ENCODE results near the gene KAT2B. TPM values are rescaled to one million over a fixed set of nuclear protein-coding genes. Genes with fewer than 3 reads are reported as not detected.

Gene KAT2B
- total and polyA plus RNA-seq, 11 donors, result 19.4 to 82.8 (median 66.0) TPM

- no peaks in the 10 kb centered on the region for H3K9me3 ChIP-seq
- TF ChIP-seq POLR2A (IDR thresholded peaks at IDR 0.05) (no peak), CTCF (IDR thresholded peaks at IDR 0.05) (peak in 1 of 12 donors; percentile 26)
- intact Hi-C loops (cut with DNase I), result loop anchor here in 5 of 10 donors (5.0 to 10.0 kb wide), 5 partner anchors 45 to 153 kb away; partner anchors contain the start of genes RAB5A (in 2 of the 5) and SGO1 (in 1 of the 5)
- 80 to 98% (median 86%) methylated on average over 1 of the region's 1 CpG for WGBS, 4 donors
- DNase-seq (no peak), ATAC-seq (no peak)
- H3K36me3 ChIP-seq, result no peaks in the 10 kb centered on the region
- no peak overlapping the region for H3K4me3 ChIP-seq
- H3K27ac ChIP-seq, result peak overlapping the region in 2 of 12 donors; percentile 97
- no peaks in the 10 kb centered on the region for H3K27me3 ChIP-seq
- H3K4me1 ChIP-seq, result peaks cover 0 to 26% (median 17%) of the 10 kb centered on the region in 12 donors
Observed at GRCh38 chr3:20037255-20037996, 2.8 kb upstream of the KAT2B start.

GRCh38 chr3:20038699-20039465, 1.4 kb upstream of the KAT2B start:
- TF ChIP-seq POLR2A (IDR thresholded peaks at IDR 0.05) (no peak), CTCF (IDR thresholded peaks at IDR 0.05) (no peak)

GRCh38 chr3:20039466-20039764, 831 bp upstream of the KAT2B start:
- 0 to 1% (median 1%) methylated on average over 4 of the region's 4 CpGs for WGBS, 4 donors

More at GRCh38 chr3:20038699-20039465, 1.4 kb upstream of the KAT2B start:
- Histone ChIP-seq H3K4me3 (peak overlapping the region; percentile 59 to 95 (median 85)), H3K27ac (peak overlapping the region; percentile 93 to 99 (median 98)), H3K9me3 (no peaks in the 10 kb centered on the region), H3K27me3 (no peaks in the 10 kb centered on the region), H3K36me3 (no peaks in the 10 kb centered on the region), H3K4me1 (peaks cover 4 to 41% (median 31%) of the 10 kb centered on the region in 12 donors)
- DNase-seq (no peak), ATAC-seq (no peak)
- intact Hi-C loops (cut with DNase I), result loop anchor here in 6 of 10 donors (2.0 to 10.0 kb wide), 6 partner anchors 43 to 154 kb away; partner anchors contain the start of genes RAB5A (in 4 of the 6) and SGO1 (in 1 of the 6)
- 17 to 29% (median 21%) methylated on average over 16 of the region's 16 CpGs for WGBS, 4 donors

More at GRCh38 chr3:20039466-20039764, 831 bp upstream of the KAT2B start:
- TF ChIP-seq CTCF (IDR thresholded peaks at IDR 0.05) (no peak), POLR2A (IDR thresholded peaks at IDR 0.05) (no peak)
- DNase-seq, result no peak
- Histone ChIP-seq H3K27me3 (no peaks in the 10 kb centered on the region), H3K9me3 (no peaks in the 10 kb centered on the region), H3K36me3 (no peaks in the 10 kb centered on the region), H3K27ac (peak overlapping the region; percentile 93 to 99 (median 98)), H3K4me3 (peak overlapping the region; percentile 59 to 95 (median 85)), H3K4me1 (peaks cover 4 to 46% (median 36%) of the 10 kb centered on the region in 12 donors)
- intact Hi-C loops (cut with DNase I), result loop anchor here in 6 of 10 donors (2.0 to 10.0 kb wide), 6 partner anchors 43 to 155 kb away; partner anchors contain the start of genes RAB5A (in 4 of the 6) and SGO1 (in 1 of the 6)
- no peak for ATAC-seq
